ENCODE data around the gene CAMSAP1.

CAMSAP1 gene

DNA sequence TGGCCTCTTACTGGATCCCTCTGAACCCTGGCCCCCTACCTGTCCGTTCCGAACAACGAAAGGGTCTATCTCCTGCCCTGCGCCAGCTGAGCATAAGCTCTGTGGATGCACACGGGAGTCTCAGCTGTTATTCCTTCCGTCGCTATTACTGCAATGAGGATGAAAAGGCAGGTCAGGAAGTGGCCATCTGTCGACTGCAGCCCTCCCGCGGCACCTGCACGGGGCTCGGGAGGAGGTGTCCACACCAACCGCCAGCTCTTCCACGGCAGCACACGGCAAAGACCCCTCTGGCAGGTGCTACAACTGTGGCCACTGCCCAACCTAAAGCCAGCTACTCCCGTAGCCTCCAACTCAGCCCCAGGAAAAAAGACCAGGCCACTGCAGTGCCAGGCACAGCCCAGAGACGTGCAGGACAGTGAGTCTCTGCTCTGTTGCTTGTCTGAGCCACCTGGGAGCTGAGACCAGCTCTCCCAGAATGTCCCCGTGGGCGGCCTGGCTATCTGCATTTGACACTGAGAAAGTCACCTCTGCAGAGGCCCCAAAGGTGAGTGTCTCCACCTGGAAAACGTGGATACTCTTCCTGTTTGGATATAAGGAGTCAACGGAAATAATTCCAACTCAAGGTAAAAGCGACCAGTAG is 19.1 kb downstream of the CAMSAP1 start:
- Histone ChIP-seq H3K27ac (ENCODE audit: extremely low read depth, low read depth, low read length) (no peak overlapping the region; the same call in 1 of the 2 replicates), H3K36me3 (ENCODE audit: control insufficient read depth in 2 of 2, insufficient read depth in 1 of 2, low read length in 2 of 2) (no peaks in the 10 kb centered on the region), H3K9me3 (ENCODE audit: control insufficient read depth, insufficient read depth, low read depth, low read length) (no peaks in the 10 kb centered on the region), H3K4me3 (ENCODE audit: low read depth, low read length) (no peak overlapping the region), H3K4me1 (ENCODE audit: control insufficient read depth, insufficient read depth, low read length) (peaks cover 8% of the 10 kb centered on the region)
- ChIA-PET POLR2A (no interaction called here), CTCF (interaction anchor here (1.2 to 1.9 kb wide), 3 partner anchors 25 to 234 kb away, joined by 3 to 5 read pairs (median 3); no protein-coding TSS in a partner anchor)
- no peak for TF ChIP-seq ZNF830 (tag by site-specific recombination; IDR thresholded peaks at IDR 0.05; ENCODE audit: low read depth)
- no peak for TF ChIP-seq YY2 (tag by site-specific recombination; IDR thresholded peaks at IDR 0.05)
- TF ChIP-seq GLI2 (tag by site-specific recombination; IDR thresholded peaks at IDR 0.05; ENCODE audit: borderline replicate concordance, low read depth): no peak
- no peak for TF ChIP-seq ZNF473 (tag by site-specific recombination; IDR thresholded peaks at IDR 0.05)
- TF ChIP-seq ZNF184 (tag by site-specific recombination; IDR thresholded peaks at IDR 0.05): no peak

DNA sequence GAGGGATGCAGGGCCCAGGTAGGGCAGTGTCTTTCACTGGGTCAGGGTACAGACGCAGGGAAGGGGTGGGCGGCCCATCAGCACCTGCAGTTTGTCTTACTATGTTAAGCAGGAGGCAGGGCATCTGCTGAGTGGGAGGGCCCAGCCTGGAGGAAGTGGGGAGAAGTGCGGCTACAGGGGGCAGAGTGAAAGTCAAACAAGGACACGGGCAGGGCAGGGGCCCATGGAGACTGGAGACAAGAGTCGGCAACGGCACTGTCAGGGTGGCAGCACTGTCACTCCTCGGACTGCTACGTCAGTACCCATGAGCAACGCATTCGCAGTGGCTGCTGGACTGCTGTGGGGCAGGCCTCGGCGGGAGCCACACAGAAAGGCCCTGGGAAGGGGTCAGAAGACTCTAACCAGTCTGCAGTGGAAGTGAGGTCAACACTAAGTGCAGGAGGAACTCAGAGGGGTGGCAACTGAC is 19.7 kb downstream of the CAMSAP1 start:
- Histone ChIP-seq H3K36me3 (ENCODE audit: control insufficient read depth in 2 of 2, insufficient read depth in 1 of 2, low read length in 2 of 2) (peaks cover 0 to 2% of the 10 kb centered on the region in 2 experiments; a peak in 1 of 3 replicates), H3K4me3 (ENCODE audit: low read depth, low read length) (no peak overlapping the region), H3K27ac (ENCODE audit: extremely low read depth, low read depth, low read length) (no peak overlapping the region), H3K4me1 (ENCODE audit: control insufficient read depth, insufficient read depth, low read length) (peaks cover 8% of the 10 kb centered on the region), H3K9me3 (ENCODE audit: control insufficient read depth, insufficient read depth, low read depth, low read length) (no peaks in the 10 kb centered on the region)
- POLR2A ChIA-PET: no interaction called here
- CTCF ChIA-PET: interaction anchor here (1.2 to 1.9 kb wide), 3 partner anchors 24 to 235 kb away, joined by 3 to 5 read pairs (median 3); no protein-coding TSS in a partner anchor
- TF ChIP-seq ZNF10 (tag by site-specific recombination; IDR thresholded peaks at IDR 0.05) (peak; percentile 88), ZNF335 (tag by site-specific recombination; conservative IDR thresholded peaks at IDR 0.05) (no peak), ZFHX2 (tag by site-specific recombination; conservative IDR thresholded peaks at IDR 0.05) (peak; percentile 61), EGR2 (tag by site-specific recombination; IDR thresholded peaks at IDR 0.05; ENCODE audit: low read depth) (peak; percentile 70)

DNA sequence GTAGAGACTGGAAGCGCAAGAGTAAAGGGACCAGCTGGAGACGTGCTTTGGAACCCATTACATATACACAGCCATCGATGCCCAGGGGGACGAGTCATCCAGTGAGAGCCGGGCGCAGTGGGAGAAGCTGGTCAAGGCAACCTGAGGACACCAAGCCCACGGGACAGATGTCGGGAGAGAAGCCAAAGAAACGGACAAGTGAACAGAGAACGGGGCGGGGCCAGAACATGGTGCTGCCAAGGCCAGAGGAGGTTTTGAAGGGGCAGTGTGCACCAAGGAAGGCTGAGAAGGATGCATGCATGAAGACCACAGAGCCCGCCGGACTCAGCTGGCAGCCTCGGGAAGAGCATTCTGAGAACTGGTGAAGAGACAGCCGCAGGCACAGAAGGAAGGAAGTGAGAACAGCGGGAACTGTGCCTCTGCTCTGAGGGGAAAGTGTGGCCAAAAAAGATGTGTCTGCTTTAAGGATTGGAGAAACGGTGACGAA is 20.3 kb downstream of the CAMSAP1 start:
- Histone ChIP-seq H3K27ac (ENCODE audit: extremely low read depth, low read depth, low read length) (no peak overlapping the region), H3K4me3 (ENCODE audit: low read depth, low read length) (no peak overlapping the region), H3K9me3 (ENCODE audit: control insufficient read depth, insufficient read depth, low read depth, low read length) (no peaks in the 10 kb centered on the region), H3K4me1 (ENCODE audit: control insufficient read depth, insufficient read depth, low read length) (peaks cover 8% of the 10 kb centered on the region), H3K36me3 (ENCODE audit: control insufficient read depth in 2 of 2, insufficient read depth in 1 of 2, low read length in 2 of 2) (peaks cover 0 to 4% of the 10 kb centered on the region in 2 experiments; a peak in 1 of 3 replicates)
- CTCF ChIA-PET: interaction anchor here (0.9 to 1.2 kb wide), 3 partner anchors 9 to 28 kb away, joined by 3 read pairs; no protein-coding TSS in a partner anchor
- POLR2A ChIA-PET: interaction anchor here (0.6 to 1.0 kb wide), 2 partner anchors 9 to 628 kb away, joined by 3 to 4 read pairs; no protein-coding TSS in a partner anchor
- TF ChIP-seq, protein P1, sequence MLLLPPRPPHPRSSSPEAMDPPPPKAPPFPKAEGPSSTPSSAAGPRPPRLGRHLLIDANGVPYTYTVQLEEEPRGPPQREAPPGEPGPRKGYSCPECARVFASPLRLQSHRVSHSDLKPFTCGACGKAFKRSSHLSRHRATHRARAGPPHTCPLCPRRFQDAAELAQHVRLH (tag by site-specific recombination; IDR thresholded peaks at IDR 0.05): no peak
- TF ChIP-seq, protein P2, sequence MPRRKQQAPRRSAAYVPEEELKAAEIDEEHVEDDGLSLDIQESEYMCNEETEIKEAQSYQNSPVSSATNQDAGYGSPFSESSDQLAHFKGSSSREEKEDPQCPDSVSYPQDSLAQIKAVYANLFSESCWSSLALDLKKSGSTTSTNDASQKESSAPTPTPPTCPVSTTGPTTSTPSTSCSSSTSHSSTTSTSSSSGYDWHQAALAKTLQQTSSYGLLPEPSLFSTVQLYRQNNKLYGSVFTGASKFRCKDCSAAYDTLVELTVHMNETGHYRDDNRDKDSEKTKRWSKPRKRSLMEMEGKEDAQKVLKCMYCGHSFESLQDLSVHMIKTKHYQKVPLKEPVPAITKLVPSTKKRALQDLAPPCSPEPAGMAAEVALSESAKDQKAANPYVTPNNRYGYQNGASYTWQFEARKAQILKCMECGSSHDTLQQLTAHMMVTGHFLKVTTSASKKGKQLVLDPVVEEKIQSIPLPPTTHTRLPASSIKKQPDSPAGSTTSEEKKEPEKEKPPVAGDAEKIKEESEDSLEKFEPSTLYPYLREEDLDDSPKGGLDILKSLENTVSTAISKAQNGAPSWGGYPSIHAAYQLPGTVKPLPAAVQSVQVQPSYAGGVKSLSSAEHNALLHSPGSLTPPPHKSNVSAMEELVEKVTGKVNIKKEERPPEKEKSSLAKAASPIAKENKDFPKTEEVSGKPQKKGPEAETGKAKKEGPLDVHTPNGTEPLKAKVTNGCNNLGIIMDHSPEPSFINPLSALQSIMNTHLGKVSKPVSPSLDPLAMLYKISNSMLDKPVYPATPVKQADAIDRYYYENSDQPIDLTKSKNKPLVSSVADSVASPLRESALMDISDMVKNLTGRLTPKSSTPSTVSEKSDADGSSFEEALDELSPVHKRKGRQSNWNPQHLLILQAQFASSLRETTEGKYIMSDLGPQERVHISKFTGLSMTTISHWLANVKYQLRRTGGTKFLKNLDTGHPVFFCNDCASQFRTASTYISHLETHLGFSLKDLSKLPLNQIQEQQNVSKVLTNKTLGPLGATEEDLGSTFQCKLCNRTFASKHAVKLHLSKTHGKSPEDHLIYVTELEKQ (tag by site-specific recombination; IDR thresholded peaks at IDR 0.05; ENCODE audit: borderline replicate concordance): no peak
- TF ChIP-seq ZNF792 (tag by site-specific recombination; IDR thresholded peaks at IDR 0.05) (no peak), ZBTB21 (tag by site-specific recombination; IDR thresholded peaks at IDR 0.05) (no peak), ZNF266 (tag by site-specific recombination; IDR thresholded peaks at IDR 0.05; ENCODE audit: low read depth) (no peak), ZNF175 (tag by site-specific recombination; IDR thresholded peaks at IDR 0.05) (no peak), ZNF707 (tag by site-specific recombination; IDR thresholded peaks at IDR 0.05) (no peak)
- TF ChIP-seq, protein P3, sequence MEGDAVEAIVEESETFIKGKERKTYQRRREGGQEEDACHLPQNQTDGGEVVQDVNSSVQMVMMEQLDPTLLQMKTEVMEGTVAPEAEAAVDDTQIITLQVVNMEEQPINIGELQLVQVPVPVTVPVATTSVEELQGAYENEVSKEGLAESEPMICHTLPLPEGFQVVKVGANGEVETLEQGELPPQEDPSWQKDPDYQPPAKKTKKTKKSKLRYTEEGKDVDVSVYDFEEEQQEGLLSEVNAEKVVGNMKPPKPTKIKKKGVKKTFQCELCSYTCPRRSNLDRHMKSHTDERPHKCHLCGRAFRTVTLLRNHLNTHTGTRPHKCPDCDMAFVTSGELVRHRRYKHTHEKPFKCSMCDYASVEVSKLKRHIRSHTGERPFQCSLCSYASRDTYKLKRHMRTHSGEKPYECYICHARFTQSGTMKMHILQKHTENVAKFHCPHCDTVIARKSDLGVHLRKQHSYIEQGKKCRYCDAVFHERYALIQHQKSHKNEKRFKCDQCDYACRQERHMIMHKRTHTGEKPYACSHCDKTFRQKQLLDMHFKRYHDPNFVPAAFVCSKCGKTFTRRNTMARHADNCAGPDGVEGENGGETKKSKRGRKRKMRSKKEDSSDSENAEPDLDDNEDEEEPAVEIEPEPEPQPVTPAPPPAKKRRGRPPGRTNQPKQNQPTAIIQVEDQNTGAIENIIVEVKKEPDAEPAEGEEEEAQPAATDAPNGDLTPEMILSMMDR (tag by site-specific recombination; IDR thresholded peaks at IDR 0.05): no peak
- TF ChIP-seq, protein P4, sequence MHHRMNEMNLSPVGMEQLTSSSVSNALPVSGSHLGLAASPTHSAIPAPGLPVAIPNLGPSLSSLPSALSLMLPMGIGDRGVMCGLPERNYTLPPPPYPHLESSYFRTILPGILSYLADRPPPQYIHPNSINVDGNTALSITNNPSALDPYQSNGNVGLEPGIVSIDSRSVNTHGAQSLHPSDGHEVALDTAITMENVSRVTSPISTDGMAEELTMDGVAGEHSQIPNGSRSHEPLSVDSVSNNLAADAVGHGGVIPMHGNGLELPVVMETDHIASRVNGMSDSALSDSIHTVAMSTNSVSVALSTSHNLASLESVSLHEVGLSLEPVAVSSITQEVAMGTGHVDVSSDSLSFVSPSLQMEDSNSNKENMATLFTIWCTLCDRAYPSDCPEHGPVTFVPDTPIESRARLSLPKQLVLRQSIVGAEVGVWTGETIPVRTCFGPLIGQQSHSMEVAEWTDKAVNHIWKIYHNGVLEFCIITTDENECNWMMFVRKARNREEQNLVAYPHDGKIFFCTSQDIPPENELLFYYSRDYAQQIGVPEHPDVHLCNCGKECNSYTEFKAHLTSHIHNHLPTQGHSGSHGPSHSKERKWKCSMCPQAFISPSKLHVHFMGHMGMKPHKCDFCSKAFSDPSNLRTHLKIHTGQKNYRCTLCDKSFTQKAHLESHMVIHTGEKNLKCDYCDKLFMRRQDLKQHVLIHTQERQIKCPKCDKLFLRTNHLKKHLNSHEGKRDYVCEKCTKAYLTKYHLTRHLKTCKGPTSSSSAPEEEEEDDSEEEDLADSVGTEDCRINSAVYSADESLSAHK (tag by site-specific recombination; IDR thresholded peaks at IDR 0.05): no peak
- TF ChIP-seq, protein P5, sequence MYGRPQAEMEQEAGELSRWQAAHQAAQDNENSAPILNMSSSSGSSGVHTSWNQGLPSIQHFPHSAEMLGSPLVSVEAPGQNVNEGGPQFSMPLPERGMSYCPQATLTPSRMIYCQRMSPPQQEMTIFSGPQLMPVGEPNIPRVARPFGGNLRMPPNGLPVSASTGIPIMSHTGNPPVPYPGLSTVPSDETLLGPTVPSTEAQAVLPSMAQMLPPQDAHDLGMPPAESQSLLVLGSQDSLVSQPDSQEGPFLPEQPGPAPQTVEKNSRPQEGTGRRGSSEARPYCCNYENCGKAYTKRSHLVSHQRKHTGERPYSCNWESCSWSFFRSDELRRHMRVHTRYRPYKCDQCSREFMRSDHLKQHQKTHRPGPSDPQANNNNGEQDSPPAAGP (tag by site-specific recombination; IDR thresholded peaks at IDR 0.05): no peak
- TF ChIP-seq, protein P6, sequence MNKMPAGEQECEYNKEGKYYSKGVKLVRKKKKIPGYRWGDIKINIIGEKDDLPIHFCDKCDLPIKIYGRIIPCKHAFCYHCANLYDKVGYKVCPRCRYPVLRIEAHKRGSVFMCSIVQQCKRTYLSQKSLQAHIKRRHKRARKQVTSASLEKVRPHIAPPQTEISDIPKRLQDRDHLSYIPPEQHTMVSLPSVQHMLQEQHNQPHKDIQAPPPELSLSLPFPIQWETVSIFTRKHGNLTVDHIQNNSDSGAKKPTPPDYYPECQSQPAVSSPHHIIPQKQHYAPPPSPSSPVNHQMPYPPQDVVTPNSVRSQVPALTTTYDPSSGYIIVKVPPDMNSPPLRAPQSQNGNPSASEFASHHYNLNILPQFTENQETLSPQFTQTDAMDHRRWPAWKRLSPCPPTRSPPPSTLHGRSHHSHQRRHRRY (tag by site-specific recombination; IDR thresholded peaks at IDR 0.05): no peak
